Choroid plexus epithelial cell (primary cell): ENCODE measurements around the gene DIPK1B.

Source experiments
- DNase-seq: peaks from one replicate; pipeline ENCODE4 v3.0.0-alpha.2; 2010; ENCODE audit warnings: low read depth
- H3K4me3 ChIP-seq: 2 replicates; pipeline ENCODE4 v1.5.1; 2011; ENCODE audit warnings: low read depth, mild to moderate bottlenecking, control low read depth, low read length, moderate library complexity
- CTCF ChIP-seq: conservative IDR thresholded peaks from 2 replicates; pipeline ENCODE4 v1.5.1; 2011; ENCODE audit warnings: low read depth, mild to moderate bottlenecking, control low read depth, inconsistent platforms, low read length, moderate library complexity

The DIPK1B gene

GRCh38 chr9:136695955-136696354, 16.4 kb upstream of the DIPK1B start:
- DNase-seq: no peak
- no peak for TF ChIP-seq CTCF
- no peak overlapping the region for H3K4me3 ChIP-seq

GRCh38 chr9:136696502-136696901, 15.9 kb upstream of the DIPK1B start:
- H3K4me3 ChIP-seq: no peak overlapping the region
- no peak for DNase-seq
- no peak for TF ChIP-seq CTCF

- TF ChIP-seq CTCF: no peak
- no peak for DNase-seq
- H3K4me3 ChIP-seq: no peak overlapping the region
These were observed 15.1 kb upstream of the DIPK1B start for GRCh38 chr9:136697146-136697820.

- H3K4me3 ChIP-seq: no peak overlapping the region
- no peak for TF ChIP-seq CTCF
- no peak for DNase-seq
These were observed 14.4 kb upstream of the DIPK1B start for GRCh38 chr9:136697821-136698526.

- no peak for DNase-seq
- H3K4me3 ChIP-seq: no peak overlapping the region
- no peak for TF ChIP-seq CTCF
These were observed 13.6 kb upstream of the DIPK1B start for GRCh38 chr9:136698635-136699246.

- DNase-seq: no peak
- no peak for TF ChIP-seq CTCF
- no peak overlapping the region for H3K4me3 ChIP-seq
These were observed 12.1 kb upstream of the DIPK1B start for GRCh38 chr9:136700304-136700703.
